Measurements from ENCODE around the gene COL6A5. TPM values are rescaled to one million over a fixed set of nuclear protein-coding genes. Genes with fewer than 3 reads are reported as not detected.
"Not testable (repeated sequence)": the region's sequence is repeated elsewhere in the genome, so short reads cannot be mapped to it uniquely, and the experiment has no call there.

COL6A5 gene
- total and polyA plus RNA-seq, 2 donors, result 5.0 to 6.1 TPM

GRCh38 chr3:130395331-130395730 lies 49.9 kb downstream of the COL6A5 start:
- no peak overlapping the region for H3K4me3 ChIP-seq (ENCODE audit: low read depth, low read length)
- DNase-seq (ENCODE audit: extremely low spot score), result no peak
- H3K4me1 ChIP-seq (ENCODE audit: insufficient read depth), result no peaks in the 10 kb centered on the region
- no peaks in the 10 kb centered on the region for H3K36me3 ChIP-seq (ENCODE audit: insufficient read depth)
- 55% methylated on average over 2 of the region's 2 CpGs for WGBS
- H3K27ac ChIP-seq (ENCODE audit: low read depth), result no peak overlapping the region

GRCh38 chr3:130395916-130396315 lies 50.4 kb downstream of the COL6A5 start:
- Histone ChIP-seq H3K4me1 (ENCODE audit: insufficient read depth) (no peaks in the 10 kb centered on the region), H3K36me3 (ENCODE audit: insufficient read depth) (no peaks in the 10 kb centered on the region), H3K4me3 (ENCODE audit: low read depth, low read length) (no peak overlapping the region), H3K27ac (ENCODE audit: low read depth) (no peak overlapping the region)
- 47% methylated on average over 2 of the region's 2 CpGs for WGBS
- DNase-seq (ENCODE audit: extremely low spot score), result no peak

GRCh38 chr3:130404401-130404800 lies 58.9 kb downstream of the COL6A5 start:
- DNase-seq (ENCODE audit: extremely low spot score), result no peak
- no peaks in the 10 kb centered on the region for H3K36me3 ChIP-seq (ENCODE audit: insufficient read depth)
- H3K4me1 ChIP-seq (ENCODE audit: insufficient read depth), result no peaks in the 10 kb centered on the region
- H3K4me3 ChIP-seq (ENCODE audit: low read depth, low read length), result no peak overlapping the region
- H3K27ac ChIP-seq (ENCODE audit: low read depth), result no peak overlapping the region

DNA sequence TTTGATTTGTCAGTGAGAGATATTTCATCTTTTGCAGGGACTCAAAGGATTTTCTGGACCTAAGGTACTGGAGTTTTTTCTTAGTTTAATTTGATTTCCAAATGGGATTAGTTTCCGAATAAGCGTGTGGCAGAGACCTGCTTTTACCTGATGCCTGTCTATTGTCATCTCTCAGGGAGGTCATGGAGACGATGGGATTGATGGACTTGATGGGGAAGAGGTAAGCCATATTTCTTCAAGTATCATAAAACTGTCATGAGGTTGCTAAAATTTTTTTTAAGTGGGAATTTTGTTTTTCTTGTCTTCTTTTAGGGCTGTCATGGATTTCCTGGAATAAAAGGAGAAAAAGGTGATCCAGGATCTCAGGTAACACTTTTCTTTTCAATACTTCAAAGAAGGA lies 60.5 kb downstream of the COL6A5 start:
- H3K27ac ChIP-seq (ENCODE audit: low read depth), result no peak overlapping the region
- H3K36me3 ChIP-seq (ENCODE audit: insufficient read depth), result no peaks in the 10 kb centered on the region
- H3K4me1 ChIP-seq (ENCODE audit: insufficient read depth), result no peaks in the 10 kb centered on the region
- DNase-seq (ENCODE audit: extremely low spot score), result no peak
- no peak overlapping the region for H3K4me3 ChIP-seq (ENCODE audit: low read depth, low read length)
- 58% methylated on average over 3 of the region's 3 CpGs for WGBS

DNA sequence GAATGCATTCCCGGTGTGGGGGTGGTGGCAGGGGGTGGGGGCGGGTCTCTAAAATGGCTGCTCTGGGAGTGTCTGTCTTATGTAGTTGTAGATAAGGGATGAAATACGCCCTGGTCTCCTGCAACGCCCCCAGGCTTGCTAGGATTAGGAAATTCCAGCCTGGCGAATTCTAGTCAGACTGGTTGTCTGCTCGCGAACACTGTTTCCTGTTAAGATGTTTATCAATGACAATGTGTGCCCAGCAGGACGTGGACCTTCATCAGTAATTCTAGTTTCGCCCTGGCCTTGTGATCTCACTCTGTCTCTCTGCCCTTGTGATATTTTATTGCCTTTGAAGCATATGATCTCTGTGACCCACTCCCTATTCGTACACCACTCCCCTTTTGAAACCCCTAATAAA lies 62.8 kb downstream of the COL6A5 start:
- H3K4me1 ChIP-seq (ENCODE audit: insufficient read depth); H3K4me3 ChIP-seq (ENCODE audit: low read depth, low read length); H3K27ac ChIP-seq (ENCODE audit: low read depth); DNase-seq (ENCODE audit: extremely low spot score); H3K36me3 ChIP-seq (ENCODE audit: insufficient read depth): not testable (repeated sequence)
- WGBS, result 66% methylated on average over 10 of the region's 10 CpGs

DNA sequence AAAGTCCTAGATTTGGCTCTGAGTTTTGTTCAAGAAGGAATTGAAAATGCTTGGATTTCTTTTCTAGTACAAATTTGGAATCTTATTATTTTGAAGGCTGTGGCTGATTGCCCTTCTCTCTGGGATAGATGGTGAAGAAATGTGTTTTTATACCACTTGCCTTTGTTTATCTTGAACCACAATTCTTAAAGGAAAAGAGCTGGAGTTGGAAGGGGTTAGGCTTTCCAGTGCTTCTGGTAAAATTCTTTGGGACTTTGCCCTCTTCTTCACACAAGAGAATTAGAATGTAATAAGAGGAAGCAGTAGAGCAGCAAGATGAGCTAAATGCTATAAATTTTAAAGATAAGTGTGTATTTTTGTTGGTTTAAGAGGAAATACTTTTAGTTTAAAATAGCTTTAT lies 65.8 kb downstream of the COL6A5 start:
- no peak for DNase-seq (ENCODE audit: extremely low spot score)
- no peaks in the 10 kb centered on the region for H3K36me3 ChIP-seq (ENCODE audit: insufficient read depth)
- no peaks in the 10 kb centered on the region for H3K4me1 ChIP-seq (ENCODE audit: insufficient read depth)
- no peak overlapping the region for H3K27ac ChIP-seq (ENCODE audit: low read depth)
- H3K4me3 ChIP-seq (ENCODE audit: low read depth, low read length), result no peak overlapping the region

- Histone ChIP-seq H3K36me3 (ENCODE audit: insufficient read depth) (no peaks in the 10 kb centered on the region), H3K4me3 (ENCODE audit: low read depth, low read length) (no peak overlapping the region), H3K27ac (ENCODE audit: low read depth) (no peak overlapping the region), H3K4me1 (ENCODE audit: insufficient read depth) (no peaks in the 10 kb centered on the region)
- WGBS, result 0% methylated on average over 1 of the region's 1 CpG
- DNase-seq (ENCODE audit: extremely low spot score), result no peak
Measured at GRCh38 chr3:130412991-130413560, 67.6 kb downstream of the COL6A5 start.

GRCh38 chr3:130414457-130414856 lies 69.0 kb downstream of the COL6A5 start:
- 80% methylated on average over 4 of the region's 4 CpGs for WGBS
- no peaks in the 10 kb centered on the region for H3K36me3 ChIP-seq (ENCODE audit: insufficient read depth)
- H3K4me3 ChIP-seq (ENCODE audit: low read depth, low read length), result no peak overlapping the region
- no peak overlapping the region for H3K27ac ChIP-seq (ENCODE audit: low read depth)
- no peak for DNase-seq (ENCODE audit: extremely low spot score)
- H3K4me1 ChIP-seq (ENCODE audit: insufficient read depth), result no peaks in the 10 kb centered on the region

GRCh38 chr3:130420466-130420865 lies 75.0 kb downstream of the COL6A5 start:
- no peak overlapping the region for H3K27ac ChIP-seq (ENCODE audit: low read depth)
- H3K36me3 ChIP-seq (ENCODE audit: insufficient read depth), result no peaks in the 10 kb centered on the region
- no peaks in the 10 kb centered on the region for H3K4me1 ChIP-seq (ENCODE audit: insufficient read depth)
- no peak for DNase-seq (ENCODE audit: extremely low spot score)
- 84% methylated on average over 2 of the region's 2 CpGs for WGBS
- no peak overlapping the region for H3K4me3 ChIP-seq (ENCODE audit: low read depth, low read length)

- no peaks in the 10 kb centered on the region for H3K36me3 ChIP-seq (ENCODE audit: insufficient read depth)
- H3K27ac ChIP-seq (ENCODE audit: low read depth), result no peak overlapping the region
- 88% methylated on average over 4 of the region's 4 CpGs for WGBS
- no peak for DNase-seq (ENCODE audit: extremely low spot score)
- H3K4me1 ChIP-seq (ENCODE audit: insufficient read depth), result no peaks in the 10 kb centered on the region
- H3K4me3 ChIP-seq (ENCODE audit: low read depth, low read length), result no peak overlapping the region
Measured at GRCh38 chr3:130423064-130423463, 77.6 kb downstream of the COL6A5 start.

GRCh38 chr3:130424837-130425236 lies 79.4 kb downstream of the COL6A5 start:
- WGBS, result 59% methylated on average over 5 of the region's 5 CpGs
- H3K27ac ChIP-seq (ENCODE audit: low read depth), result no peak overlapping the region
- DNase-seq (ENCODE audit: extremely low spot score), result no peak

DNA sequence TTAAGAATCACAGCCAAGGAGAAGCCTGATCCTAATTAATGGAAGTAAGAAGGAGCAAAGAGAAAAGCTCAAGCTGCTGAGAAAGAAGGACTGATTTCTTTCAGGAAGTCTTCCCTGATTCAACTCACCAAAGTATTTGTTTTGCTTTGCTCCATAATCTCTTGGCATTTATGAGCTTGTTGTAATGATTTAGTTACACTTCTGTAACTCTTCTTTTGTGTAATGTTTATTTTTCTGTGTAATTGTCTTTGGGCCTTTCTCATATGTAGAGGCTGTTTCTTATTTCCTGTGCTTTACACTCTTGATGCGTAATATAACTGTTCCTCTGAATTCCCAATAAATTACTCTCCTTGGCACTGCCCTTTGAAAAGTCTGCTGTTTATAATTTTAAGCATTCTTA lies 80.0 kb downstream of the COL6A5 start:
- Histone ChIP-seq H3K4me1 (ENCODE audit: insufficient read depth) (no peaks in the 10 kb centered on the region), H3K27ac (ENCODE audit: low read depth) (no peak overlapping the region), H3K4me3 (ENCODE audit: low read depth, low read length) (no peak overlapping the region), H3K36me3 (ENCODE audit: insufficient read depth) (no peaks in the 10 kb centered on the region)
- DNase-seq (ENCODE audit: extremely low spot score), result no peak
- WGBS, result 50% methylated on average over 1 of the region's 1 CpG

More at GRCh38 chr3:130424837-130425236, 79.4 kb downstream of the COL6A5 start:
- Histone ChIP-seq H3K4me3 (ENCODE audit: low read depth, low read length) (no peak overlapping the region), H3K36me3 (ENCODE audit: insufficient read depth) (no peaks in the 10 kb centered on the region), H3K4me1 (ENCODE audit: insufficient read depth) (no peaks in the 10 kb centered on the region)

DNA sequence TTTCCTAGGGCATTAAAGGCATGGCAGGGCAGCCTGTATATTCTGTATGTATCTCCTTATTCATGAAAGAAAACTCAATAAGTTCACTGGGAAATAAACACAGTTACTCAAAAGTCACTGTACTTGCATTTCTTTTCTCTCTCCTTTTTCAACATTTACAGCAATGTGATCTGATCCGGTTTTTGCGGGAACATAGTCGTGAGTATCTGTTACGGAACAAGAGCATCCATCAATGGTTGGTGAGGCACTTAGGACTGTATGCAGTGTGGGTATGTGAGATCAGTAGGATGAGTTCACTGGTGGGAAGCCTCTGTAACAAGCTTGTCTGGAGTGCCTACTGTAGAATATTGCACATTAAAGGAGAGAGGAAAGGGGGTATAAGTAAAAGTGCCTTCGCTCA lies 80.7 kb downstream of the COL6A5 start:
- no peaks in the 10 kb centered on the region for H3K4me1 ChIP-seq (ENCODE audit: insufficient read depth)
- 79% methylated on average over 5 of the region's 5 CpGs for WGBS
- H3K36me3 ChIP-seq (ENCODE audit: insufficient read depth), result no peaks in the 10 kb centered on the region
- no peak overlapping the region for H3K4me3 ChIP-seq (ENCODE audit: low read depth, low read length)
- DNase-seq (ENCODE audit: extremely low spot score), result no peak
- H3K27ac ChIP-seq (ENCODE audit: low read depth), result no peak overlapping the region

- WGBS, result 43% methylated on average over 5 of the region's 5 CpGs
- Histone ChIP-seq H3K27ac (ENCODE audit: low read depth) (no peak overlapping the region), H3K36me3 (ENCODE audit: insufficient read depth) (no peaks in the 10 kb centered on the region), H3K4me1 (ENCODE audit: insufficient read depth) (no peaks in the 10 kb centered on the region), H3K4me3 (ENCODE audit: low read depth, low read length) (no peak overlapping the region)
- no peak for DNase-seq (ENCODE audit: extremely low spot score)
Measured at GRCh38 chr3:130428871-130429712, 83.6 kb downstream of the COL6A5 start.
